GM23338 (cell line): ENCODE results near the gene EIF4EBP3. TPM values are rescaled to one million over a fixed set of nuclear protein-coding genes. Genes with fewer than 3 reads are reported as not detected.

Source experiments
- ATAC-seq: fragments of 200-7000 bp; cut with Tn5 transposase; 3 replicates; pipeline ENCODE4 v1.9.1; 2020
- DNase-seq: peaks from one replicate; pipeline ENCODE4 v3.0.0-alpha.2; 2015; ENCODE audit warnings: low spot score
- H2AFZ ChIP-seq: fragments of 200-600 bp; sonication (generic); 2 replicates; pipeline ENCODE4 v1.8.0; 2016; ENCODE audit warnings: antibody characterized with exemption, mild to moderate bottlenecking, moderate library complexity
- H3F3A ChIP-seq: fragments of 200-600 bp; sonication (generic); replicated peaks from 2 replicates; pipeline ENCODE4 v1.8.0; 2017; ENCODE audit warnings: antibody characterized with exemption, mixed run types, low read depth
- H3K27ac ChIP-seq: fragments of 200-600 bp; sonication (generic); 2 replicates; pipeline ENCODE4 v1.6.1; 2016; ENCODE audit warnings: low read depth
- H3K27me3 ChIP-seq: fragments of 200-600 bp; sonication (generic); 2 replicates; pipeline ENCODE4 v1.8.0; 2016; ENCODE audit warnings: mild to moderate bottlenecking, mixed run types, moderate library complexity; ENCODE audit not compliant: insufficient read depth
- H3K36me3 ChIP-seq: fragments of 200-600 bp; sonication (generic); 2 replicates; pipeline ENCODE4 v1.8.0; 2016; ENCODE audit warnings: mild to moderate bottlenecking; ENCODE audit not compliant: insufficient read depth
- H3K4me1 ChIP-seq: fragments of 200-600 bp; sonication (generic); 2 replicates; pipeline ENCODE4 v1.8.0; 2016; ENCODE audit warnings: mild to moderate bottlenecking, moderate library complexity; ENCODE audit not compliant: insufficient read depth
- H3K4me2 ChIP-seq: fragments of 200-600 bp; sonication (generic); 2 replicates; pipeline ENCODE4 v1.7.1; 2017; ENCODE audit warnings: mixed run types
- H3K4me3 ChIP-seq: fragments of 200-600 bp; sonication (generic); 2 replicates; pipeline ENCODE4 v1.6.1; 2016; ENCODE audit warnings: mixed run types
- H3K79me2 ChIP-seq: fragments of 200-600 bp; sonication (generic); replicated peaks from 2 replicates; pipeline ENCODE4 v1.8.0; 2017; ENCODE audit warnings: mild to moderate bottlenecking; ENCODE audit not compliant: insufficient read depth
- H3K9me2 ChIP-seq: fragments of 200-600 bp; sonication (generic); 2 replicates; pipeline ENCODE4 v1.8.0; 2017; ENCODE audit not compliant: insufficient read depth
- H4K20me1 ChIP-seq: fragments of 200-600 bp; sonication (generic); replicated peaks from 2 replicates; pipeline ENCODE4 v1.8.0; 2017; ENCODE audit warnings: mild to moderate bottlenecking; ENCODE audit not compliant: insufficient read depth
- H3K27ac Mint-ChIP-seq: 2 replicates; pipeline ENCODE4 v1.8.0; 2020; ENCODE audit warnings: inconsistent platforms, mild to moderate bottlenecking, moderate library complexity, mixed read lengths
- H3K27me3 Mint-ChIP-seq: 3 replicates; pipeline ENCODE4 v1.8.0; 2022; ENCODE audit warnings: low read depth, mild to moderate bottlenecking, moderate library complexity, mixed read lengths, inconsistent platforms; ENCODE audit not compliant: insufficient read depth, poor library complexity
- H3K36me3 Mint-ChIP-seq: 3 replicates; pipeline ENCODE4 v1.8.0; 2021; ENCODE audit warnings: low read depth, mild to moderate bottlenecking, inconsistent platforms, moderate library complexity, mixed read lengths
- H3K4me1 Mint-ChIP-seq: 3 replicates; pipeline ENCODE4 v1.8.0; 2020; ENCODE audit warnings: mild to moderate bottlenecking, inconsistent platforms, mixed read lengths
- H3K4me3 Mint-ChIP-seq: 3 replicates; pipeline ENCODE4 v1.8.0; 2021; ENCODE audit warnings: moderate library complexity, mild to moderate bottlenecking, inconsistent platforms, mixed read lengths
- H3K9me3 Mint-ChIP-seq: 3 replicates; pipeline ENCODE4 v1.8.0; 2020; ENCODE audit warnings: moderate library complexity, mild to moderate bottlenecking, inconsistent platforms, mixed read lengths
- ETS1 ChIP-seq: IDR thresholded peaks from 2 replicates; pipeline ENCODE4 v1.6.1; 2016; ENCODE audit warnings: antibody characterized with exemption
- EZH2 ChIP-seq: fragments of 200-600 bp; sonication (generic); IDR thresholded peaks from one replicate; pipeline ENCODE4 v1.8.0; 2017; ENCODE audit warnings: antibody characterized with exemption, mild to moderate bottlenecking, low read depth; ENCODE audit not compliant: unreplicated experiment
- EZH2phosphoT487 ChIP-seq: fragments of 200-600 bp; sonication (generic); IDR thresholded peaks from one replicate; pipeline ENCODE4 v1.8.1; 2018; ENCODE audit warnings: antibody characterized with exemption; ENCODE audit not compliant: unreplicated experiment
- JUNB ChIP-seq: IDR thresholded peaks from one replicate; pipeline ENCODE4 v1.6.1; 2016; ENCODE audit warnings: antibody characterized with exemption; ENCODE audit not compliant: unreplicated experiment
- STAT1 ChIP-seq: IDR thresholded peaks from one replicate; pipeline ENCODE4 v1.6.1; 2016; ENCODE audit warnings: antibody characterized with exemption; ENCODE audit not compliant: unreplicated experiment
- ZNF114 ChIP-seq: fragments of 250-450 bp; sonication (Bioruptor Pico); IDR thresholded peaks from 2 replicates; pipeline ENCODE4 v1.5.0; 2020; ENCODE audit warnings: mild to moderate bottlenecking, moderate library complexity
- ZNF331 ChIP-seq: fragments of 250-450 bp; sonication (Bioruptor Pico); IDR thresholded peaks from 2 replicates; pipeline ENCODE4 v1.5.0; 2020; ENCODE audit warnings: low read depth, mild to moderate bottlenecking, moderate library complexity
- polyA plus RNA-seq: library from polyadenylated mRNA; unstranded; fragments of >200 nt; fragmentation: Nextera tagmentation; extraction: Ambion mirVana; gene quantifications from 2 replicates; pipeline ENCODE4 v1.2.1, GENCODE V29; 2016
- total RNA-seq: library from RNA; depleted of rRNA; stranded (reverse); fragments of >200 nt; shearing (Covaris generic); gene quantifications from 2 replicates; pipeline ENCODE4 v1.2.3, GENCODE V29; 2014
- TF ChIP-seq, protein P1 (sequence below): IDR thresholded peaks from one replicate; pipeline ENCODE4 v1.6.1; 2018; ENCODE audit warnings: antibody characterized with exemption; ENCODE audit not compliant: unreplicated experiment
- TF ChIP-seq, protein P2 (sequence below), 2 experiments: fragments of 200-600 bp in 1 of 2; sonication (generic) in 1 of 2; conservative IDR thresholded peaks; 2 replicates each; pipeline versions ENCODE4 v1.5.1 to v1.6.1; 2016 to 2017; ENCODE audit warnings: antibody characterized with exemption in 2 of 2, low read depth in 2 of 2, mild to moderate bottlenecking in 2 of 2, moderate library complexity in 1 of 2

Gene EIF4EBP3
- total and polyA plus RNA-seq, 2 experiments from 2014 or later, result 2.4 to 21.5 TPM

GRCh38 chr5:140588311-140589070, 41.0 kb downstream of the EIF4EBP3 start:
- no peaks in the 10 kb centered on the region for H3K27me3 ChIP-seq
- no peak for ATAC-seq
- H3K4me2 ChIP-seq, result no peak overlapping the region
- H3K27ac ChIP-seq, result no peak overlapping the region
- Mint-ChIP-seq H3K9me3 (peaks cover 5% of the 10 kb centered on the region; the same call in 1 of the 3 replicates), H3K27ac (no peak overlapping the region), H3K36me3 (no peaks in the 10 kb centered on the region), H3K4me1 (no peaks in the 10 kb centered on the region), H3K4me3 (no peak overlapping the region), H3K27me3 (no peaks in the 10 kb centered on the region)
- H3K9me2 ChIP-seq, result no peaks in the 10 kb centered on the region
- no peaks in the 10 kb centered on the region for H3K36me3 ChIP-seq
- TF ChIP-seq EZH2phosphoT487, result no peak
- no peak for TF ChIP-seq STAT1
- no peak for TF ChIP-seq ETS1
- no peak for TF ChIP-seq ZNF114 (CRISPR knock-in tag)
- TF ChIP-seq EZH2, result no peak
- TF ChIP-seq, protein P1, sequence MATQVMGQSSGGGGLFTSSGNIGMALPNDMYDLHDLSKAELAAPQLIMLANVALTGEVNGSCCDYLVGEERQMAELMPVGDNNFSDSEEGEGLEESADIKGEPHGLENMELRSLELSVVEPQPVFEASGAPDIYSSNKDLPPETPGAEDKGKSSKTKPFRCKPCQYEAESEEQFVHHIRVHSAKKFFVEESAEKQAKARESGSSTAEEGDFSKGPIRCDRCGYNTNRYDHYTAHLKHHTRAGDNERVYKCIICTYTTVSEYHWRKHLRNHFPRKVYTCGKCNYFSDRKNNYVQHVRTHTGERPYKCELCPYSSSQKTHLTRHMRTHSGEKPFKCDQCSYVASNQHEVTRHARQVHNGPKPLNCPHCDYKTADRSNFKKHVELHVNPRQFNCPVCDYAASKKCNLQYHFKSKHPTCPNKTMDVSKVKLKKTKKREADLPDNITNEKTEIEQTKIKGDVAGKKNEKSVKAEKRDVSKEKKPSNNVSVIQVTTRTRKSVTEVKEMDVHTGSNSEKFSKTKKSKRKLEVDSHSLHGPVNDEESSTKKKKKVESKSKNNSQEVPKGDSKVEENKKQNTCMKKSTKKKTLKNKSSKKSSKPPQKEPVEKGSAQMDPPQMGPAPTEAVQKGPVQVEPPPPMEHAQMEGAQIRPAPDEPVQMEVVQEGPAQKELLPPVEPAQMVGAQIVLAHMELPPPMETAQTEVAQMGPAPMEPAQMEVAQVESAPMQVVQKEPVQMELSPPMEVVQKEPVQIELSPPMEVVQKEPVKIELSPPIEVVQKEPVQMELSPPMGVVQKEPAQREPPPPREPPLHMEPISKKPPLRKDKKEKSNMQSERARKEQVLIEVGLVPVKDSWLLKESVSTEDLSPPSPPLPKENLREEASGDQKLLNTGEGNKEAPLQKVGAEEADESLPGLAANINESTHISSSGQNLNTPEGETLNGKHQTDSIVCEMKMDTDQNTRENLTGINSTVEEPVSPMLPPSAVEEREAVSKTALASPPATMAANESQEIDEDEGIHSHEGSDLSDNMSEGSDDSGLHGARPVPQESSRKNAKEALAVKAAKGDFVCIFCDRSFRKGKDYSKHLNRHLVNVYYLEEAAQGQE, result no peak
- TF ChIP-seq ZNF331 (CRISPR knock-in tag), result no peak
- no peak for TF ChIP-seq JUNB
- TF ChIP-seq, protein P2, sequence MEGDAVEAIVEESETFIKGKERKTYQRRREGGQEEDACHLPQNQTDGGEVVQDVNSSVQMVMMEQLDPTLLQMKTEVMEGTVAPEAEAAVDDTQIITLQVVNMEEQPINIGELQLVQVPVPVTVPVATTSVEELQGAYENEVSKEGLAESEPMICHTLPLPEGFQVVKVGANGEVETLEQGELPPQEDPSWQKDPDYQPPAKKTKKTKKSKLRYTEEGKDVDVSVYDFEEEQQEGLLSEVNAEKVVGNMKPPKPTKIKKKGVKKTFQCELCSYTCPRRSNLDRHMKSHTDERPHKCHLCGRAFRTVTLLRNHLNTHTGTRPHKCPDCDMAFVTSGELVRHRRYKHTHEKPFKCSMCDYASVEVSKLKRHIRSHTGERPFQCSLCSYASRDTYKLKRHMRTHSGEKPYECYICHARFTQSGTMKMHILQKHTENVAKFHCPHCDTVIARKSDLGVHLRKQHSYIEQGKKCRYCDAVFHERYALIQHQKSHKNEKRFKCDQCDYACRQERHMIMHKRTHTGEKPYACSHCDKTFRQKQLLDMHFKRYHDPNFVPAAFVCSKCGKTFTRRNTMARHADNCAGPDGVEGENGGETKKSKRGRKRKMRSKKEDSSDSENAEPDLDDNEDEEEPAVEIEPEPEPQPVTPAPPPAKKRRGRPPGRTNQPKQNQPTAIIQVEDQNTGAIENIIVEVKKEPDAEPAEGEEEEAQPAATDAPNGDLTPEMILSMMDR (conservative IDR thresholded peaks at IDR 0.05; ENCODE audit: low read depth in 2 of 2), result no peak
- no peaks in the 10 kb centered on the region for H3F3A ChIP-seq
- no peaks in the 10 kb centered on the region for H3K4me1 ChIP-seq
- no peak overlapping the region for H2AFZ ChIP-seq
- H4K20me1 ChIP-seq, result no peaks in the 10 kb centered on the region
- H3K4me3 ChIP-seq, result no peak overlapping the region
- no peak for DNase-seq
- no peaks in the 10 kb centered on the region for H3K79me2 ChIP-seq
